ENCODE results near the gene TEPSIN.

DNA sequence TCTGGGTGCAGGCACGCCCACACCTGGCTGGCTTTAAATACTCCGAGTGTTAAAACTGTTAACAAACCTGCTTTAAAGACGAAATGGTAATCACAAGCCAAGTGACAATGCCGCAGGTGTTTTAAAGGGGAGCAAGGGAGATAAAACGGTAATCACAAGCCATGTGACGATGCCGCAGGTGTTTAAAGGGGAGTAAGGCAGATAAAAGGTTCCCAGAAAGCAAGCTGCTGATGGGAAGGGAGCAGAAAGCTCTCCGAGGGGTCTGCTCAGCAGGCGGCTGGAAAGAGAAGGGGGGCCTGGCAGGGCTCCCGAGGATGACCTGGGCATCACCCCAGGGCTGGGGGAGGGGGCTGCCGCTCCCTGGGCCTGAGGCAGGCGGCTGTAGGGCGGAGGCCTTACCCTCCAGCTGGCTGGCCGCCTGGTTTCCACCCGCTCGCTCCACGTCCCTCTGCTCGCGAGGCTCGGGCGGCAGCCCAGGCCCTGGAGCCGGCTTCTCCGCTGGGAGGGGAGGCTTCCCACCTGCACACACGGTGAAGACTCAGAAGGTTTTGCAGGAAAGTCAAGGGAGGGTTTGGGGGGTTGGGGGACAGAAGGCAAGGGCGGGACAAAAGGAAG lies 12.3 kb upstream of the TEPSIN start:
- no peak for TF ChIP-seq ZNF138 (CRISPR knock-in tag; conservative IDR thresholded peaks at IDR 0.05)
- no peak for TF ChIP-seq ZNF317 (CRISPR knock-in tag; IDR thresholded peaks at IDR 0.05; ENCODE audit: borderline replicate concordance, low read depth)
- TF ChIP-seq, protein P1, sequence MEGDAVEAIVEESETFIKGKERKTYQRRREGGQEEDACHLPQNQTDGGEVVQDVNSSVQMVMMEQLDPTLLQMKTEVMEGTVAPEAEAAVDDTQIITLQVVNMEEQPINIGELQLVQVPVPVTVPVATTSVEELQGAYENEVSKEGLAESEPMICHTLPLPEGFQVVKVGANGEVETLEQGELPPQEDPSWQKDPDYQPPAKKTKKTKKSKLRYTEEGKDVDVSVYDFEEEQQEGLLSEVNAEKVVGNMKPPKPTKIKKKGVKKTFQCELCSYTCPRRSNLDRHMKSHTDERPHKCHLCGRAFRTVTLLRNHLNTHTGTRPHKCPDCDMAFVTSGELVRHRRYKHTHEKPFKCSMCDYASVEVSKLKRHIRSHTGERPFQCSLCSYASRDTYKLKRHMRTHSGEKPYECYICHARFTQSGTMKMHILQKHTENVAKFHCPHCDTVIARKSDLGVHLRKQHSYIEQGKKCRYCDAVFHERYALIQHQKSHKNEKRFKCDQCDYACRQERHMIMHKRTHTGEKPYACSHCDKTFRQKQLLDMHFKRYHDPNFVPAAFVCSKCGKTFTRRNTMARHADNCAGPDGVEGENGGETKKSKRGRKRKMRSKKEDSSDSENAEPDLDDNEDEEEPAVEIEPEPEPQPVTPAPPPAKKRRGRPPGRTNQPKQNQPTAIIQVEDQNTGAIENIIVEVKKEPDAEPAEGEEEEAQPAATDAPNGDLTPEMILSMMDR (IDR thresholded peaks at IDR 0.05) = no peak
- TF ChIP-seq NR3C1 (CRISPR knock-in tag; conservative IDR thresholded peaks at IDR 0.05; ENCODE audit: low read depth) = no peak
- no peak for TF ChIP-seq ZNF396 (CRISPR knock-in tag; IDR thresholded peaks at IDR 0.05; ENCODE audit: borderline replicate concordance)
- TF ChIP-seq CREM (CRISPR knock-in tag; IDR thresholded peaks at IDR 0.05) = no peak
- TF ChIP-seq, protein P2, sequence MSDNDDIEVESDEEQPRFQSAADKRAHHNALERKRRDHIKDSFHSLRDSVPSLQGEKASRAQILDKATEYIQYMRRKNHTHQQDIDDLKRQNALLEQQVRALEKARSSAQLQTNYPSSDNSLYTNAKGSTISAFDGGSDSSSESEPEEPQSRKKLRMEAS (CRISPR knock-in tag; IDR thresholded peaks at IDR 0.05) = no peak
- TF ChIP-seq TEAD4 (CRISPR knock-in tag; IDR thresholded peaks at IDR 0.05) = no peak
- TF ChIP-seq, protein P3, sequence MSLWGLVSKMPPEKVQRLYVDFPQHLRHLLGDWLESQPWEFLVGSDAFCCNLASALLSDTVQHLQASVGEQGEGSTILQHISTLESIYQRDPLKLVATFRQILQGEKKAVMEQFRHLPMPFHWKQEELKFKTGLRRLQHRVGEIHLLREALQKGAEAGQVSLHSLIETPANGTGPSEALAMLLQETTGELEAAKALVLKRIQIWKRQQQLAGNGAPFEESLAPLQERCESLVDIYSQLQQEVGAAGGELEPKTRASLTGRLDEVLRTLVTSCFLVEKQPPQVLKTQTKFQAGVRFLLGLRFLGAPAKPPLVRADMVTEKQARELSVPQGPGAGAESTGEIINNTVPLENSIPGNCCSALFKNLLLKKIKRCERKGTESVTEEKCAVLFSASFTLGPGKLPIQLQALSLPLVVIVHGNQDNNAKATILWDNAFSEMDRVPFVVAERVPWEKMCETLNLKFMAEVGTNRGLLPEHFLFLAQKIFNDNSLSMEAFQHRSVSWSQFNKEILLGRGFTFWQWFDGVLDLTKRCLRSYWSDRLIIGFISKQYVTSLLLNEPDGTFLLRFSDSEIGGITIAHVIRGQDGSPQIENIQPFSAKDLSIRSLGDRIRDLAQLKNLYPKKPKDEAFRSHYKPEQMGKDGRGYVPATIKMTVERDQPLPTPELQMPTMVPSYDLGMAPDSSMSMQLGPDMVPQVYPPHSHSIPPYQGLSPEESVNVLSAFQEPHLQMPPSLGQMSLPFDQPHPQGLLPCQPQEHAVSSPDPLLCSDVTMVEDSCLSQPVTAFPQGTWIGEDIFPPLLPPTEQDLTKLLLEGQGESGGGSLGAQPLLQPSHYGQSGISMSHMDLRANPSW (CRISPR knock-in tag; conservative IDR thresholded peaks at IDR 0.05; ENCODE audit: low read depth) = no peak
- TF ChIP-seq, protein P4, sequence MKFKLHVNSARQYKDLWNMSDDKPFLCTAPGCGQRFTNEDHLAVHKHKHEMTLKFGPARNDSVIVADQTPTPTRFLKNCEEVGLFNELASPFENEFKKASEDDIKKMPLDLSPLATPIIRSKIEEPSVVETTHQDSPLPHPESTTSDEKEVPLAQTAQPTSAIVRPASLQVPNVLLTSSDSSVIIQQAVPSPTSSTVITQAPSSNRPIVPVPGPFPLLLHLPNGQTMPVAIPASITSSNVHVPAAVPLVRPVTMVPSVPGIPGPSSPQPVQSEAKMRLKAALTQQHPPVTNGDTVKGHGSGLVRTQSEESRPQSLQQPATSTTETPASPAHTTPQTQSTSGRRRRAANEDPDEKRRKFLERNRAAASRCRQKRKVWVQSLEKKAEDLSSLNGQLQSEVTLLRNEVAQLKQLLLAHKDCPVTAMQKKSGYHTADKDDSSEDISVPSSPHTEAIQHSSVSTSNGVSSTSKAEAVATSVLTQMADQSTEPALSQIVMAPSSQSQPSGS (CRISPR knock-in tag; IDR thresholded peaks at IDR 0.05; ENCODE audit: borderline replicate concordance, low read depth) = no peak

Data from WTC11 (cell line).